GM23248 (cell line): Measurements from ENCODE around the gene PEX1.
"Not testable (repeated sequence)": the region's sequence is repeated elsewhere in the genome, so short reads cannot be mapped to it uniquely, and the experiment has no call there.

Source experiments
- EZH2 ChIP-seq: fragments of 200-600 bp; sonication (generic); IDR thresholded peaks from 2 replicates; pipeline ENCODE4 v1.6.1; 2018; ENCODE audit warnings: antibody characterized with exemption, mild to moderate bottlenecking; ENCODE audit not compliant: insufficient read depth, poor library complexity, severe bottlenecking
- EZH2phosphoT487 ChIP-seq: fragments of 200-600 bp; sonication (generic); IDR thresholded peaks from 2 replicates; pipeline ENCODE4 v1.6.1; 2018; ENCODE audit warnings: antibody characterized with exemption, moderate library complexity, mild to moderate bottlenecking, low read depth; ENCODE audit not compliant: insufficient read depth

- TF ChIP-seq EZH2, EZH2phosphoT487: not testable (repeated sequence)
Observed at GRCh38 chr7:92468589-92468988, 59.7 kb downstream of the PEX1 start.
